RWPE2 (cell line): ENCODE data around the gene SP6.

Experiments
- ATAC-seq: fragments of 200-7000 bp; cut with Tn5 transposase; 3 replicates; pipeline ENCODE4 v1.9.1; 2021; ENCODE audit warnings: low read depth
- DNase-seq: peaks from one replicate; pipeline ENCODE4 v3.0.0-alpha.2; 2020; ENCODE audit warnings: low spot score
- H3K27ac ChIP-seq: fragments of 450-650 bp; 2 replicates; pipeline ENCODE4 v1.5.1; 2017; ENCODE audit warnings: mild to moderate bottlenecking; ENCODE audit not compliant: poor library complexity, severe bottlenecking
- H3K27me3 ChIP-seq: fragments of 250-450 bp; sonication (Bioruptor Pico); 2 replicates; pipeline ENCODE4 v1.5.1; 2021; ENCODE audit warnings: mild to moderate bottlenecking, moderate library complexity; ENCODE audit not compliant: insufficient read depth, poor library complexity, severe bottlenecking
- H3K36me3 ChIP-seq: fragments of 250-450 bp; sonication (Bioruptor Pico); 2 replicates; pipeline ENCODE4 v1.5.1; 2020; ENCODE audit warnings: low read depth, mild to moderate bottlenecking, moderate library complexity
- H3K4me1 ChIP-seq: fragments of 250-450 bp; sonication (Bioruptor Pico); 2 replicates; pipeline ENCODE4 v1.5.1; 2021; ENCODE audit warnings: mild to moderate bottlenecking, moderate library complexity; ENCODE audit not compliant: insufficient read depth, poor library complexity, severe bottlenecking
- H3K4me3 ChIP-seq: fragments of 250-450 bp; sonication (Bioruptor Pico); 2 replicates; pipeline ENCODE4 v1.5.1; 2021; ENCODE audit warnings: mild to moderate bottlenecking, moderate library complexity; ENCODE audit not compliant: severe bottlenecking
- H3K9me3 ChIP-seq: fragments of 250-450 bp; sonication (Bioruptor Pico); 2 replicates; pipeline ENCODE4 v1.5.1; 2021; ENCODE audit warnings: mild to moderate bottlenecking, moderate library complexity; ENCODE audit not compliant: severe bottlenecking
- CTCF ChIP-seq: fragments of 450-650 bp; IDR thresholded peaks from one replicate; pipeline ENCODE4 v1.5.1; 2017; ENCODE audit warnings: mild to moderate bottlenecking, moderate library complexity; ENCODE audit not compliant: poor library complexity, severe bottlenecking

The SP6 gene

GRCh38 chr17:47857551-47858455 lies 6.8 kb upstream of the SP6 start:
- Histone ChIP-seq H3K27ac (no peak overlapping the region), H3K4me1 (peaks cover 4% of the 10 kb centered on the region), H3K4me3 (no peak overlapping the region), H3K27me3 (no peaks in the 10 kb centered on the region), H3K36me3 (no peaks in the 10 kb centered on the region), H3K9me3 (no peaks in the 10 kb centered on the region)
- TF ChIP-seq CTCF = no peak
- ATAC-seq (no peak), DNase-seq (no peak)

GRCh38 chr17:47856830-47857229 lies 5.9 kb upstream of the SP6 start:
- DNase-seq (no peak), ATAC-seq (no peak)
- TF ChIP-seq CTCF = no peak
- Histone ChIP-seq H3K9me3 (no peaks in the 10 kb centered on the region), H3K4me3 (no peak overlapping the region), H3K4me1 (no peaks in the 10 kb centered on the region), H3K36me3 (no peaks in the 10 kb centered on the region), H3K27me3 (no peaks in the 10 kb centered on the region), H3K27ac (no peak overlapping the region)

- no peaks in the 10 kb centered on the region for H3K27me3 ChIP-seq
- no peaks in the 10 kb centered on the region for H3K9me3 ChIP-seq
- no peak for DNase-seq
Observed at GRCh38 chr17:47855737-47856136, 4.8 kb upstream of the SP6 start.

GRCh38 chr17:47853616-47854015 lies 2.7 kb upstream of the SP6 start:
- TF ChIP-seq CTCF = no peak
- DNase-seq = no peak
- ATAC-seq = no peak
- H3K4me1 ChIP-seq = peaks cover 6% of the 10 kb centered on the region
- no peaks in the 10 kb centered on the region for H3K36me3 ChIP-seq
- H3K27ac ChIP-seq = no peak overlapping the region
- H3K27me3 ChIP-seq = no peaks in the 10 kb centered on the region
- no peaks in the 10 kb centered on the region for H3K9me3 ChIP-seq
- H3K4me3 ChIP-seq = no peak overlapping the region

More at GRCh38 chr17:47855737-47856136, 4.8 kb upstream of the SP6 start:
- H3K36me3 ChIP-seq = no peaks in the 10 kb centered on the region
- ATAC-seq = no peak
- H3K4me3 ChIP-seq = no peak overlapping the region
- H3K27ac ChIP-seq = no peak overlapping the region
- TF ChIP-seq CTCF = no peak
- no peaks in the 10 kb centered on the region for H3K4me1 ChIP-seq
